HG03039 (cell line): Measurements from ENCODE around the gene ELOVL2.
A peak's percentile ranks its signal among the peaks of the same experiment; 100 is the strongest.
"Not testable (repeated sequence)": the region's sequence is repeated elsewhere in the genome, so short reads cannot be mapped to it uniquely, and the experiment has no call there.

Source experiments
- ATAC-seq: cut with Tn5 transposase; IDR thresholded peaks from one replicate; pipeline ENCODE4 v1.9.1; 2021; ENCODE audit warnings: mild to moderate bottlenecking, moderate library complexity; ENCODE audit not compliant: unreplicated experiment

The ELOVL2 gene

DNA sequence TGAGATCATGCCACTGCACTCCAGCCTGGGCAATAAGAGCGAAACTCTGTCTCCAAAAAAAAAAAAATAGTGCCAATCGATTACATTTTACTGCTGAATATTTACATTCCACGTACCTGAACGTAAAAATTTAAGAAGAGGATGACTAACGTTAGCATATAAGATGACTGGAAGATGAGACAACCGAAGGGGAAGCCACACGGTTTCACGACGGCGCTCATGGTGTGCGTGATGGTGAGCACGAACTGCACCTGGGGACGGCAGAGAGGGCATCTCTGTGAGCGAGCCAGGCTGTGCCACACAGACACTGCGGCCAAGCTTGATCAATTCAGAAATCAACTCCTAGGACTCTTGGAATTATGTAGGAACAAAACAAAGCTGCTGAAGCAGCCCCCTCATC lies 54.5 kb downstream of the ELOVL2 start:
- ATAC-seq, result no peak

GRCh38 chr6:10984959-10985358 lies 59.1 kb downstream of the ELOVL2 start:
- not testable (repeated sequence) for ATAC-seq

DNA sequence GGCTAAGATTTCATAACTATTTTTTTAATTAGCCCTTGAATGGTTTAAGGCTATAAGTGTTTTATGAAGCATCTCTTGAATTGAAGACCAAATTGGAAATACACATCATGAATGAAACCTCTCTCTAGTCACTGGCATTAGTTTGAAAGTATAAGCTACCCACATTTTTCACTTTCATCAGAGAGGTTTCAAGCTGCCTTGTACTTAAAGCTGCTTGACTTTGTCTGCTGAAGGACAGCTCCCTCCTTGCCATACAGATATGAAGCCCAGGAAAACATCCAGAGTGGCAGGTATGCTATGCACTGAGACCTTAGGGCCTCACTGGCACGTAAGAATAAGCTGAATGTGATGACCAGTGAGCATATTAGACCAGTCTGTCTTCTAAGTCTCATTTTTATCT lies 62.7 kb downstream of the ELOVL2 start:
- ATAC-seq, result no peak

- ATAC-seq, result no peak
Measured at GRCh38 chr6:10979603-10980002, 64.5 kb downstream of the ELOVL2 start.

DNA sequence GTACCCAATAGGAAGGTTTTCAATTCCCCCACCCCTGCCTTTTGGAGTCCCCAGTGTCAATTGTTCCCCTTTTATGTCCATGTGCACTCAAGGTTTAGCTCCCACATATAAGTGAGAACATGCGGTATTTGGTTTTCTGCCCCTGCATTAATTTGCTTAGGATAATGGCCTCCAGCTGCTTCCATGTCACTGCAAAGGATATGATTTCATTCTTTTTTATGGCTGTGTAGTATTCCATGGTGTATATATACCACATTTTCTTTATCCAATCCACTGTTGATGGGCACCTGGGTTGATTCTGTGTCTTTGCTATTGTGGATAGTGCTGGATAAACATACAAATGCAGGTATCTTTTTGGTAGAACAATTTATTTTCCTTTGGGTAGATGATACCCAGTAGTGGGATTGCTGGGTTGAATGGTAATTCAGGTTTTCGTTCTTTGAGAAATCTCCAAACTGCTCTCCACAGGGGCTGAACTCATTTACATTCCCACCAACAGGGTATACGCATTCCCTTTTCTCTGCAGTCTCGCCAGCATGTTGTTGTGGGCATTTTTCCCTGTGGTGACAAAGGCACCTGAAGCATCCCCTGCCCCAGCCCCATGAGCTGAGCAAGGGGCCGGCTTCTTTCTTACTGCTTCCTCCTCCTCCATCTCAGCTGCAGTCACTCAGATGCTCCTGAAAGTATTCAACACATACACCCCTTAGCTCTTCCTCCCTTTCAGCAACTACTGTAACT lies 66.7 kb downstream of the ELOVL2 start:
- ATAC-seq, result no peak

DNA sequence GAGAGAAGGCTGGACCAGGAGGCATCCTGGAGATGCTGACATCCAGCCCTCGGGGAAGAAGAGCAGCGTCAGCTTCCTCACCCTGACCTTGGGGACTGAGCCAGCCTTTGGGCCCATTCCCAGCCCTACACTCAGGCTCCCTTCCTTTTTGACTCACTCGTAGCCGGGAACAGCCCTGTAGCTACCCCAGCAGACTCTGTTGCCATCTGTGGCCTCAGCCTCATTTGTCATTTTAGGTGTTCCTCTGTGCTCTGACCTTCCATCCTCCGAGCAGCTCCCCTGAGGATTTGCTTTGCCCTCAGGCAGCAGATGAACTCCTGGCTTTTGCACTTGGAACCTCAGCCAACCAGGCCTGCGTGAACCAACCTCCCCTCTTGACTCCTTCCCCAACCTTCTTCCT lies 67.5 kb downstream of the ELOVL2 start:
- ATAC-seq, result no peak

DNA sequence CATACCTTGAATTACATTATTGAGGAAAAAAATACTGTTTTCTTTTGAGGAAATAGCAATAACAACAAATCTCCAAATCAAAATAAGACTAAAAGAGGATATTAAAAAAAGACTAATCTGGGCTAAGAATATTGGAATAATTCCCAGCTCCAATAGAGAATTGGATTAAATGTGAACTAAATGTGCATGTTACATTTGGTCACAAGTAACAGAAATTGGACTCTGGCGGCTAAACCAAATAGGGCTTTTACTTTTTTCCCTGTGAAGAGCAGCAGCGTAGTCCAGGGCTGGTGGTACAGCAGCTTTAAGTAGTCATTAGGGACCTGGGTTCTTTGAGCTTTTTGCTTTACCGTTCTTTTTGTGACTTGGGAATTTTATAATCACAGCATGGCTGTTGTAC lies 71.9 kb downstream of the ELOVL2 start:
- no peak for ATAC-seq

DNA sequence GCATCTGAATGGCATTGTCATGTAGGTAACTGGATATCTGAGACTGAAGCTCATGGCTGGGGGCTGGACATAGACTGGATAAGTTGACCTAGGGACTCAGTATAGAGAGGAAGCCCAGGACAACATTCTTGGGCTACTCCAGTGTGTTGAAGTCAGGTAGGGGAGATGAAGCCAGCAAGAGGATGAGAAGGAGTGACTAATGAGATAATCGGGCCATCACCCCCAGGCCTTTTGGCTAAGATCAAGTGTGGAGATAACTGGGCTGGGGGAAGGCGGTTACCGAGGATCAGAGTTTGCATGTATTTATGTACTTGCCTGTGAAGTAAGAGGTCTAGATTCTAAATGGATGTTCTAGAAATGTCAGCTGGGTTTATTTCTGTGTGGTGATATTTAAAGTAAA lies 73.4 kb downstream of the ELOVL2 start:
- ATAC-seq, result no peak

GRCh38 chr6:10968776-10969175 lies 75.3 kb downstream of the ELOVL2 start:
- no peak for ATAC-seq

DNA sequence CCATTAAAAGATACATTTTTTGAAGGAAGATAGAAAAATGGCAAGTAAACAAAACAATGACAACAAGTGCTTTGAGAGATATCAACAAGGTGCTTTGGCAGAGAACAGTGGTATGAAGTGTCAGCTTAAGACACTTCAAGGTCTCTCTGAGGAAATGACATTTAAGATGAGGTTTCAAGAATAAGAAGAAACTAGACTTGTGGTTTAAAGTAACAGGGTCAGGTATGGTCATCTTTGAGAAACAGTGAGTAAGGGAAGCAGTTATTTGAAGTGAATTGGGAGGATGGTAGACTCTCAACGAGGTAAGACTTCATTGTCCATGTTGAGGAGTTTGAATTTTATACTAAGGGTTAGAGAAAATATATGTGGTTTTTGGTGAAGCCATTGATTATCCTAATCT lies 79.4 kb downstream of the ELOVL2 start:
- ATAC-seq, result peak; percentile 84

DNA sequence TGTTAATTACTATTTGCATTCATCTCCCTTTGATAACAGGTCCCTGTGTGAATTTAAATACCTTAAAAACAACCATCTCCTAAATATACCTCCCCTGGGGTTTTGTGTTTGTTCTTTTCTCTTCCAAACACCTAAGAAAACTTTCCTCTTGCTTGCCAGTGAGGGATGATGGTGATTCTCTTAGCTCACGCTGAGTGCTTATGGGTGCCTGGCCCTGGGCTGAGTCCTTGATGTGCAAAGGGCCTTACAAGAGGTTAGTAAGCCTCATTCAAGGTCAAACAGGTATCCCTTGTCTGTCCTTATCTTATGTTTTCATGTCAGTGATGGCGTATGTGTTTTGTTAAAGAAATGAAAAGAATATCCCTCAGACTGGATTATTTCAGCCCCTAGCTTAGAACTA lies 81.0 kb downstream of the ELOVL2 start:
- ATAC-seq, result no peak

- peak; percentile 57 for ATAC-seq
Measured at GRCh38 chr6:10962673-10963072, 81.4 kb downstream of the ELOVL2 start.

- no peak for ATAC-seq
Measured at GRCh38 chr6:10961837-10962236, 82.3 kb downstream of the ELOVL2 start.

DNA sequence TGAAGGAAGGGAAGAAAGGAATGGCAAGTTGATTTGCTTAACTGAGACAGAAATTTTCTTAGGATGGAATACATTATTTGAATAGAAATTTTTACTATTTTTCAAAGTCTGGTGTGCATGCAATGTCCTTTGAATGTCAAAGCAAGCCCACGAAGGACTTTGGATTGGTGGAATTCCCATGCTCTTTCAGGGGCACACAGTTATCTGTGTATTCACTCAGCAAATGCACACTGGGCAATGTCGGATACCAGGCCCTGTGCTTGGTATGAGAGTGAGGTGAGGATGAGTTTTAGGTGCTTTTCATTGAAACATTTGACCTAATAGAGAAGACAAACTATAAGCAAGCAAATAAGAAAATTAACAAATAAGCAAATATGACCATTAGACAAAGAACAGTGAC lies 83.9 kb downstream of the ELOVL2 start:
- no peak for ATAC-seq

GRCh38 chr6:10957414-10957886 lies 86.7 kb downstream of the ELOVL2 start:
- no peak for ATAC-seq

- no peak for ATAC-seq
Measured at GRCh38 chr6:10956776-10957175, 87.3 kb downstream of the ELOVL2 start.

GRCh38 chr6:10954590-10955010 lies 89.5 kb downstream of the ELOVL2 start:
- ATAC-seq, result peak; percentile 85

- no peak for ATAC-seq
Measured at GRCh38 chr6:10951675-10952282, 92.3 kb downstream of the ELOVL2 start.

- no peak for ATAC-seq
Measured at GRCh38 chr6:10949579-10950490, 94.3 kb downstream of the ELOVL2 start.

- ATAC-seq, result no peak
Measured at GRCh38 chr6:10947966-10948365, 96.1 kb downstream of the ELOVL2 start.

- no peak for ATAC-seq
Measured at GRCh38 chr6:10945845-10946244, 98.3 kb downstream of the ELOVL2 start.

- no peak for ATAC-seq
Measured at GRCh38 chr6:10939840-10940239, 104.3 kb downstream of the ELOVL2 start.
